ENCODE measurements around the gene PLXNC1.

PLXNC1 gene

GRCh38 chr12:94280063-94280462 lies 131.7 kb downstream of the PLXNC1 start:
- no peak for DNase-seq (ENCODE audit: low read depth in 2 of 2)
- no peak overlapping the region for H3K4me3 ChIP-seq (replicated peaks in 1 of 2; ENCODE audit: low read depth in 2 of 2, low read length in 2 of 2)
- TF ChIP-seq CTCF (IDR thresholded peaks at IDR 0.05; ENCODE audit: low read depth, low read length), result no peak

- no peak overlapping the region for H3K4me3 ChIP-seq (replicated peaks in 1 of 2; ENCODE audit: low read depth in 2 of 2, low read length in 2 of 2)
- no peak for TF ChIP-seq CTCF (IDR thresholded peaks at IDR 0.05; ENCODE audit: low read depth, low read length)
- no peak for DNase-seq (ENCODE audit: low read depth in 2 of 2)
These were observed 134.3 kb downstream of the PLXNC1 start for GRCh38 chr12:94282675-94283074.

- DNase-seq (ENCODE audit: low read depth in 2 of 2), result no peak
- TF ChIP-seq CTCF (IDR thresholded peaks at IDR 0.05; ENCODE audit: low read depth, low read length), result no peak
- no peak overlapping the region for H3K4me3 ChIP-seq (replicated peaks in 1 of 2; ENCODE audit: low read depth in 2 of 2, low read length in 2 of 2)
These were observed 135.7 kb downstream of the PLXNC1 start for GRCh38 chr12:94284046-94284445.

- TF ChIP-seq CTCF (IDR thresholded peaks at IDR 0.05; ENCODE audit: low read depth, low read length), result no peak
- DNase-seq (ENCODE audit: low read depth in 2 of 2), result no peak
- no peak overlapping the region for H3K4me3 ChIP-seq (replicated peaks in 1 of 2; ENCODE audit: low read depth in 2 of 2, low read length in 2 of 2)
These were observed 136.5 kb downstream of the PLXNC1 start for GRCh38 chr12:94284859-94285258.

GRCh38 chr12:94285943-94286582 lies 137.7 kb downstream of the PLXNC1 start:
- H3K4me3 ChIP-seq (replicated peaks in 1 of 2; ENCODE audit: low read depth in 2 of 2, low read length in 2 of 2), result no peak overlapping the region
- DNase-seq (ENCODE audit: low read depth in 2 of 2), result no peak
- TF ChIP-seq CTCF (IDR thresholded peaks at IDR 0.05; ENCODE audit: low read depth, low read length), result no peak

GRCh38 chr12:94286583-94287244 lies 138.3 kb downstream of the PLXNC1 start:
- no peak overlapping the region for H3K4me3 ChIP-seq (replicated peaks in 1 of 2; ENCODE audit: low read depth in 2 of 2, low read length in 2 of 2)
- DNase-seq (ENCODE audit: low read depth in 2 of 2), result no peak
- no peak for TF ChIP-seq CTCF (IDR thresholded peaks at IDR 0.05; ENCODE audit: low read depth, low read length)
